Measurements from ENCODE around the gene DPH2.

The DPH2 gene, protein sequence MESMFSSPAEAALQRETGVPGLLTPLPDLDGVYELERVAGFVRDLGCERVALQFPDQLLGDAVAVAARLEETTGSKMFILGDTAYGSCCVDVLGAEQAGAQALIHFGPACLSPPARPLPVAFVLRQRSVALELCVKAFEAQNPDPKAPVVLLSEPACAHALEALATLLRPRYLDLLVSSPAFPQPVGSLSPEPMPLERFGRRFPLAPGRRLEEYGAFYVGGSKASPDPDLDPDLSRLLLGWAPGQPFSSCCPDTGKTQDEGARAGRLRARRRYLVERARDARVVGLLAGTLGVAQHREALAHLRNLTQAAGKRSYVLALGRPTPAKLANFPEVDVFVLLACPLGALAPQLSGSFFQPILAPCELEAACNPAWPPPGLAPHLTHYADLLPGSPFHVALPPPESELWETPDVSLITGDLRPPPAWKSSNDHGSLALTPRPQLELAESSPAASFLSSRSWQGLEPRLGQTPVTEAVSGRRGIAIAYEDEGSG
- total RNA-seq, result 22.5 reads per million, percentile 49 among the genes with 10 or more reads in this experiment

DNA sequence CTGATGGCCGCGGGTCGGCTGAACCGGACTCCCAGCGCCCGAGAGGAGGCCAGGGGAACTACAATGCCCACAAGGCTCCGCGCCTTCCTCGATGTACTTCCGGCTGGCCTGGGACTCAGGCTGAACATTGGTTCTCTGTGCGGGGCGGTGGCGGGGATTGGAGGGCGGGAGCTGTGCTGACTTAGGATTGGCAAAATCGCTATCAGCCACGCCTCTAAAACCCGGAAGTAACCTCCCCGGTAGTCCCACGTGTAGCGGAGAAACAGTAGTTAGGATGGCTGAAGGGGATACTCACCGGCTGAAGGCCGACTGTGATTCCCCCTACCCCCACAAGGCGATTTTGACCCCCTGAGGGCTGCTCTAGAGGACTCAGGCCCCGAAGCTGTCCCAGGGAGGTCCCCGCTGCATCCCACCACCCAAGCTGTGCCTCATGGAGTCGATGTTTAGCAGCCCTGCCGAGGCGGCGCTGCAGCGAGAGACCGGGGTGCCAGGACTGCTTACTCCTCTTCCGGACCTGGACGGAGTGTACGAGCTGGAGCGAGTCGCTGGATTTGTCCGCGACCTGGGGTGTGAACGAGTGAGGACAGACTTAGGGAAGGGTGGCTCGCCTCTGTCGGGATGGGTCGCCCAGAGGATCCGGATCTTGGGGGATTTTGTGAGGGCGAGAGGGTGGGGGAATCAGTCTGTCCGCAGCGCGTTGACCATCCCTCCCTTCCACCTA lies at the start of gene DPH2:
DPH2 (plus strand) TSS at position 265 of the 721 bp plus-strand sequence; CDS start at position 431, 166 bp downstream.
- DNase-seq, result peak; percentile 94

DNA sequence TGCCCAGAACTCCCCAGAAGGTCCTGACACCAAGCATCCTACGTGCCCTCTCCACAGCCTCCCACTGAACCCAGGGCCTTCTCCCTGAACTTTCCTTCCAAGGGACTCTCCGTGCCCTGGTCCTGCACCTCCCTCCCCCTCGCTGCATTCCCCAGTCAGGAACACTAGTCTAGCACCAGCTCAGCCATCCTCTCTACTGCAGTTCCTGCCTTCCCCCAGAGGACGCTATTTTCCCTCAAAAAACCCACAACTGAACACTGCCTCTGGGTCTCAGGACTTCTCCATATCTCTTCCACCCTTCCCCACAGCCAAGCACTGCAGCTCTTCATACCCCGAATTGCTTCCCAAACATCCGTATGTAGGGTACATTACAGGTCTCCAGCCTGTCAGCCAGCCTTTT lies 48.8 kb upstream of the DPH2 start:
- DNase-seq, result no peak

DNA sequence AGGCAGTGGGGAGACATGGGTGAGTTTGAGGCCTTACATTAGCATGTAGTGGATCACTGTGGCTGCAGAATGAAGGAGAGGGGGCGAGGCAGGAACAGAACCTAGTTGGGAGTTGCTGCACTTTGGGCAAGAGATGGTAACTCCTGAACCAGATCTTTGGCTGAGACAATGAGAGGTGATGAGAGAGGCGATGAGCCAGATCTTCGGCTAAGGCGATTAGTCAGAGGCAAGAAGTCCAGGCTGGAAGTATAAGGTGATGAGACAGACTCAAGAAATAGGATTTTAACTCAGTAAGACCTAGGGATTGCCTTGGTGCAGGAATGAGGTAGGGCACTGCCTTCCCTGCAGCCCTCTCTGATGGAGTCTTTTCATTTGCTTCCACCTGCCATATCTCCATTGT lies 45.3 kb upstream of the DPH2 start:
- DNase-seq, result no peak

DNA sequence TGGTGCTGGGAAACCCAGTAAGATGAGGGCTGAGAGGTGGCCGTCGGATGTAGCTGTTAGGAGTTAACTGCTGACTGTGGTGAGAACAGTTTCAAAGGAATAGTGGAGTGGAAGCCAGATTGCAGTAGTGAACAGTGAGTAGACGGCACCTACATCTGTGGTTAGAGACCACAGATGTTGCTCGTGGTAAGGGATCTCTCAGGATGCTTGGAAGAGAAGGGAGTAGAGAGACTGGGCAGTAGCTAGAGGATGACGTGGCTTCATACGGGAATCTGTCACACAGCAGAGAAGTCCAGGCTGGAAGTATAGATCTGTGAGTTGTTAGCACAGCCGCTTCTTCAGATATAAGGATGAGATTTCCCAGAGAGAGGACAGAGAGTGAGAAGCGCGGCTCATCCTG lies 44.0 kb upstream of the DPH2 start:
- DNase-seq, result no peak

DNA sequence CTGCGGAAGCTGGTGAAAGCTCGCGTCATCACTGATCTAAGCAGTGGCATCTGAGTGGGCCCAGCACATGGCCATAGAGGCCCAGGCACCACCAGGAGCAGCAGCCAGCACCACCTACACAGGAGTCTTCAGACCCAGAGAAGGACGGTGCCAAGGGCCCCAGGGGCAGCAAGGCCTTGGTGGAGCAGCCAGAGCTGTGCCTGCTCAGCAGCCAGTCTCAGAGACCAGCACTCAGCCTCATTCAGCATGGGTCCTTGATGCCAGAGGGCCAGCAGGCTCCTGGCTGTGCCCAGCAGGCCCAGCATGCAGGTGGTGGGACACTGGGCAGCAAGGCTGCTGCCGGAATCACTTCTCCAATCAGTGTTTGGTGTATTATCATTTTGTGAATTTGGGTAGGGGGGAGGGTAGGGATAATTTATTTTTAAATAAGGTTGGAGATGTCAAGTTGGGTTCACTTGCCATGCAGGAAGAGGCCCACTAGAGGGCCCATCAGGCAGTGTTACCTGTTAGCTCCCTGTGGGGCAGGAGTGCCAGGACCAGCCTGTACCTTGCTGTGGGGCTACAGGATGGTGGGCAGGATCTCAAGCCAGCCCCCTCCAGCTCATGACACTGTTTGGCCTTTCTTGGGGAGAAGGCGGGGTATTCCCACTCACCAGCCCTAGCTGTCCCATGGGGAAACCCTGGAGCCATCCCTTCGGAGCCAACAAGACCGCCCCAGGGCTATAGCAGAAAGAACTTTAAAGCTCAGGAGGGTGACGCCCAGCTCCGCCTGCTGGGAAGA lies 39.5 kb upstream of the DPH2 start:
- no peak for DNase-seq

DNA sequence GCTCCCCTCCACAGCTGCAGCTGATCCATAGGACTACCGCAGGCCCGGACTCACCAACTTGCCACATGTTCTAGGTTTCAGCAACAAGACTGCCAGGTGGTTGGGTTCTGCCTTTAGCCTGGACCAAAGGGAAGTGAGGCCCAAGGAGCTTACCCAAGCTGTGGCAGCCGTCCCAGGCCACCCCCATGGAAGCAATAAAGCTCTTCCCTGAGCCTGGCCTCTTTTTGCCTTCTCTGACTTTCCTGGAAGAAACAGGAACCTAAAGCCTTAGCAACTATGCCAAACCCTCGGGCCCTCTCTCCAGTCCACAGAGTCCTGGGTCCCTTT lies 38.9 kb upstream of the DPH2 start:
- no peak for DNase-seq

DNA sequence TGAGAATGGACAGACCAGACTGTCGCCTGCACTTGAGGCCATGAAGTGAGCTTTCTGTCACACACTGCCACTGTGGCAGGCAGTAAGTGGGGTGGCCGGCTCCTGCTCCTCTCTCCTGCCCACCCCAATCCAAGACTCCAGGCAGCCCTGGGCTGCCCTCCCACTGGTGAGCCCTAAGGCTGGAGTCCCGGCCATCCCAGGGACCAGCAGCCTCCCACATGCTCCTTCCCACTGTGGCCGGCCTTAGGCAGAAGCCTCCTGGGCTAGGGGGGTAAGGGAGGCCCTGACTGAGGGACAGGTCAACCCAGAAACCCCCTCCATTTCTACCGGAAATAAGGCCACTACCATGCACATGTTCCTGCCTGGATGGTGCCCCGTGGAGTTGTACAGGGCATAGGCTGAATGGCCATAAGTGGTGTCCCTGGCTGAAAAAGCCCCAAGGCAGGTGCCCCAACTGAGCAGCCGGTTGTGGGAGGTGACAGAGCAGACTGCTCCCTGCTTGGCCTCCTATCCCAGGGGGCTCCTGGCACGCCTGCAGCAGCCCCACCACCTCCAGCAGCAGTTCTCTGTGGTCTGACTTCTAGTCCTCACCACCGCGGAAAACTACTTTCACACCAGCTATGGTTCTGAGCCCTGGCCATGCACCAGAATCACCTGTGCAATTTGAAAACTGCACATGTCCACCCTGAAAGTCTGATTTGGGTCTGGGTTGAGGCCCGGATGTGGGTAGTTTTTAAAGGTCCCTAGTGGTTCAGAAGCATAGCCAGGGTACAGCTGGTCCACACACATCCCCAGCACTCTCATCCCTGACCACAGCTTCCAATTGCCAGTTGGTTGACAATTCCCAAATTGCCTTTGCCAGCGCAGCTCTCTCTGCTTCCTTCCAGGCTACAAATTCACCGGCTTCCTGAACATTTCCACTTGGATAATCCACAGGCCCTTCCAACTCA lies 37.8 kb upstream of the DPH2 start:
- DNase-seq, result no peak

DNA sequence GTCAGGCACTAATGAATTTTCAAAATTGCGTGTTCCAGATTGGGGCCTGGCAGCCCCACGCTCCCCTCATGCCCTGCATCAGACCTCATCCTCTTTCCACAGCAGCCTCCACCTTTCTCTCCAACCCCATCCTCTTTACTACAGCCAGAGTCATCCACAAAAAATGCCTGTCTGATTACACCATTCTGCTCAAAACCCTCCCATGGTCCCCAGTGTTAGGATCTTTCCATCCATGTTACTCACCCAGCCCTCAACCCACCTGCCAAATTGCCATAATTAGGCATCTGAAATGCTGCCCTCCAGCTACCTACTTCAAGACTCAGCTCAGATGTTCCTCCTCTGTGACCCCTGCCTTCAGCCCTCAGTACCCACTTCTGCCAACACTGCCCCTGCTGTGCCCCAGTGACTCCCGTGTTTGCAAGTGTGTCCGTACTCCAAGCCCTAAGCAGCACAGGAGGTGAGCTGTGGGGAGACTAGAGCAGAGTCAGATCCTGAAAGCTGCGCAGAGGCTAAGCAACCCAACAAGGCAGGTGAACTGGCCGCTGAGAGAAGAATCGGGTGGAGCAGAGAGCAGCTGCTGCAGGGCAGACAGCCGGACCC lies 36.9 kb upstream of the DPH2 start:
- no peak for DNase-seq

DNA sequence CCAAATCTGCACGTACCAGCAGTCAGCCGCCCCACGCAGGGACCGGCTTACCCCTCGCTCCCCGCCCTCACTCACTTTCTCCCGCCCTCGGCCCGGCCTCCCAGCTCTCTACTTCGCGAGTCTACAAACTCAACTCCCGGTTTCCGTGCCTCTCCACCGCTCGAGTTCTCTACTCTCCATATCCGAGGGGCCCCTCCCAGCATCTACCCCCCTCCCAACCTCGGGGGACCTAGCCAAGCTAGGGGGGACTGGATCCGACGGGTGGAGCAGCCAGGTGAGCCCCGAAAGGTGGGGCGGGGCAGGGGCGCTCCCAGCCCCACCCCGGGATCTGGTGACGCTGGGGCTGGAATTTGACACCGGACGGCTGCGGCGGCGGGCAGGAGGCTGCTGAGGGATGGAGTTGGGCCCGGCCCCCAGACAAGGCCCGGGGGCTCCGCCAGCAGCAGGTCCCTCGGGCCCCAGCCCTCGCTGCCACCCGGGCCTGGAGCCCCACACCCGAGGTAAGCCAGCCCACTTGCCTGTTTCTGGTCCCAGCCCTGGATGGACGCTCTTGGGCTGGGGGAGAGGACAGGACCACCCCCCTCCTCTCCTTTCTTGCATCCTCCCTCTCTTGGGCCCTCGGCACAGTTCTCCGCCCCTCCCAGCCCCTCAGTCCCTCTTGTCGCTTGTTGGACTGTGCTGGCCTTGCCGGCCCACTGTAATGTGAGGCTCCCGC lies 36.3 kb upstream of the DPH2 start, which contains the start of gene ARTN:
ARTN (plus strand) TSS at position 416 of the 715 bp plus-strand sequence. CDS start 1,856 bp downstream, outside the sequence.
- no peak for DNase-seq

DNA sequence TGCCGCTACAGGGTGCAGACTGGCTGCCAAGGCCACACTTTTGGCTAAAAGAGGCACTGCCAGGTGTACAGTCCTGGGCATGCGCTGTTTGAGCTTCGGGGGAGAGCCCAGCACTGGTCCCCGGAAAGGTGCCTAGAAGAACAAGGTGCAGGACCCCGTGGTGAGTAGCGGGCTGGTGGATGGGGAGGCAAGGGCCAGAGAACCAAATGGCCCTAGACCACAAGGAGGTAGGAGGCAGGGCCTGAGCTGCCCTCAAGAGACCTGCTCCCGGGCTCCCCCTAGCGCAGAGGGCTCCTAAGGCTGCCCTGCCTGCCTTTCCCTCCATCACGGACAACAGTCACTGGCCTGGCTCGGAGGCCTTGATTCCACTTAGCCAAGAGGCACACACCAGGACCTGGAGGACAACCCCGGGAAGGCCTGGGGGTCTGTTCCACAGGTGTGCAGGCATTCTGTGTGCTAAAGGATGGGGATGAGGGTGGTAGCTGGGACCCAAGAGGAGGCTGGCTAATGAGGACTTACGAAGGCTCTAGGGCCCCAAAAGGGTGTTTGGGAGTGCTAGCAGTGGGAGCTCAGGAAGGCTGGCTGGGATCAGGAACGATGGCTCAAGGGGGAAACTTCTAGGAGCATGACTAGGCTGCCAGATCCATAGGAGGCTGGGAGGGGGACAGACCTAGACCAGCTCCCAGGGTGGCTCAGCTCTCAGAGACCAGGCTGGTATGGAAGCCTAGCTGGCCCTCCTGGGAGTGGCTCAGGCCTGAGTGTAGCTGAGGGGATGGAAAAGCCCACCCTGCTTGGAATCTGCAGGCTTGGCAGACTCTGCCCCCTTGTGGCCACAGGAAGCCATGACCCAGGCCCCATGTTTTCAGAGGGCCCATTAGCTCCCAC lies 35.5 kb upstream of the DPH2 start:
- DNase-seq, result peak; percentile 35

DNA sequence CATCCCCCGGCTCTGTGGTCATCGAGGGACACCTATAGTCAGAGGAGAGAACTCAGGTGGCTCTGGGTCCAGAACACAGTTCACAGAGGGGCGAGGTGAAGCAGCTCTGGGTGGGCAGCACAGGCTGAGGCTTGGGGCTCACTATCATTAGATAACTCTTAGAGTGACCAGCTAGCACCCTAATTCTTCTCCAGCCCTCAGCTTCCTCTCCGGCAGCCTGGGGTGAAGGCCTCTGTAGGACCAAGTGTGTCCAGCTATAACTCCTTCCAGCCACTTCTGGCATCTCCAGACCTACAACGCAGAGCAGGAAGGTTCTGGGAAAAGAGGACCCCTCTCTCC lies 34.9 kb upstream of the DPH2 start:
- DNase-seq, result no peak

DNA sequence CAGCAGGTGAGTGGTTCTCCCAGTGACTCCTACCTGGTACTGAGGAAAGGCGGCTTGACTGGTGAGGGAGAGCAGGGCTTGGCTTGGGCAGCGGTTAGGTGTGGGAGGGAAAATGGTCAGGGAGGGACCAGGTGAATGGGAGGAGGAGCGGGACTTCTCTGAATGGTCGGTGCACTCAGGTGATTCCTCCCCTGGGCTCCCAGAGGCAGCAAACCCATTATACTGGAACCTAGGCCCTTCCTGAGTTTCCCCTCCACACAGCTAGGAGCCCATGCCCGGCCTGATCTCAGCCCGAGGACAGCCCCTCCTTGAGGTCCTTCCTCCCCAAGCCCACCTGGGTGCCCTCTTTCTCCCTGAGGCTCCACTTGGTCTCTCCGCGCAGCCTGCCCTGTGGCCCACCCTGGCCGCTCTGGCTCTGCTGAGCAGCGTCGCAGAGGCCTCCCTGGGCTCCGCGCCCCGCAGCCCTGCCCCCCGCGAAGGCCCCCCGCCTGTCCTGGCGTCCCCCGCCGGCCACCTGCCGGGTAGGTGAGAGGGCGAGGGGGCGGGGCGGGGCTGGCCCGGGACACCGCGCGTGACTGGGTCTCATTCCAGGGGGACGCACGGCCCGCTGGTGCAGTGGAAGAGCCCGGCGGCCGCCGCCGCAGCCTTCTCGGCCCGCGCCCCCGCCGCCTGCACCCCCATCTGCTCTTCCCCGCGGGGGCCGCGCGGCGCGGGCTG lies 33.9 kb upstream of the DPH2 start:
- DNase-seq, result no peak

DNA sequence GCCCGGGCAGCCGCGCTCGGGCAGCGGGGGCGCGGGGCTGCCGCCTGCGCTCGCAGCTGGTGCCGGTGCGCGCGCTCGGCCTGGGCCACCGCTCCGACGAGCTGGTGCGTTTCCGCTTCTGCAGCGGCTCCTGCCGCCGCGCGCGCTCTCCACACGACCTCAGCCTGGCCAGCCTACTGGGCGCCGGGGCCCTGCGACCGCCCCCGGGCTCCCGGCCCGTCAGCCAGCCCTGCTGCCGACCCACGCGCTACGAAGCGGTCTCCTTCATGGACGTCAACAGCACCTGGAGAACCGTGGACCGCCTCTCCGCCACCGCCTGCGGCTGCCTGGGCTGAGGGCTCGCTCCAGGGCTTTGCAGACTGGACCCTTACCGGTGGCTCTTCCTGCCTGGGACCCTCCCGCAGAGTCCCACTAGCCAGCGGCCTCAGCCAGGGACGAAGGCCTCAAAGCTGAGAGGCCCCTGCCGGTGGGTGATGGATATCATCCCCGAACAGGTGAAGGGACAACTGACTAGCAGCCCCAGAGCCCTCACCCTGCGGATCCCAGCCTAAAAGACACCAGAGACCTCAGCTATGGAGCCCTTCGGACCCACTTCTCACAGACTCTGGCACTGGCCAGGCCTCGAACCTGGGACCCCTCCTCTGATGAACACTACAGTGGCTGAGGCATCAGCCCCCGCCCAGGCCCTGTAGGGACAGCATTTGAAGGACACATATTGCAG lies 33.2 kb upstream of the DPH2 start:
- no peak for DNase-seq

DNA sequence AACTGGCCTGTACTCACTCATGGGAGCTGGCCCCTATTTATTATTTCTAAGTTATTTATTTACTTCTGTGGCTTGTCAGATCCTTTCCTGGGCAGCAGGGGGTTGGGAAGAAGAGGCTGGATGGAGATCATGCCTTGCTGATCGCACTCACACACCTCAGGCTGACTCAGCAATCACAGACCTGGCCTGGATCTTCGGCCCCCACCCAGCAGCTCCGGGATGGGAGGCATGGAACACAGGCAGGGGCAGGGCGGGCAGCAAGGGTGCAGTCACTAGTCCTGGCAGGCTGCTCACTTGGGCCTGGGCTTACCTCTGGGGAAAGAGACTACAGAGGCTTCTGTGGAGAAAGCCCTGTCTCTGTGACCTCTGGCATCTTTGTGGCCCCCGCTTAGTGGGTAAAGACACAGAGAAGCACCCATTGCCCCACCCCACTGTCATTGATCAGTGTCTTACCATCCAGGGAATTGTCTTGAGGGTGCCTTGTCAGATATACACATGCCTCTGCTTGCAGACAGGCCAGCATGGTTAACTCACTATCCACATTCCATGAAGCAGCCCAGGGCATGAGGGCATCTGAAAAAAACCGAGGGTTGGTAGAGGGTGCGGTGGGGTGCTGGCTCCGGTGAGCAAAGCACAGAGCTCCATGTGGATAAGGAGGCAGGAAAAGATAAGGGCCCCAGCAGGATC lies 32.5 kb upstream of the DPH2 start:
- no peak for DNase-seq

DNA sequence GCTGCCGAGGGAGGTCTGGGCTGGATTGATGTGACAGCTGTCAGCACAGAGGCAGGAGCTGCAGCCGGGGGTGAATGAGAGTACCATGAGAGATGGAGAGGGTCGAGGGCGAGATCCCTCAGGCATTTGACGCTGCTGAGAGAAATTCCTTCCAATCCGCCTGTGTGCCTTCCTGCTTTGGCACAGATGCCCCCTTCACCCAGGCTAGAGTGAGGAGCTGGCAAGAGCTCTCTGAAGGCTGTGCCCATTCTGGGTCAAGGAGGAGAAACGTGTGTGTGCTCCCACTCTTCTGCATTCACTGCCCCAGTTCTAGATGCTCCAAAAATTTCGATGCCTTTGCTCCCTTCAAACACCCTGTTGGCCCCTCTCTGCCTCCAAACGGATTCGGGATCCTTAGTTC lies 31.4 kb upstream of the DPH2 start:
- DNase-seq, result no peak

DNA sequence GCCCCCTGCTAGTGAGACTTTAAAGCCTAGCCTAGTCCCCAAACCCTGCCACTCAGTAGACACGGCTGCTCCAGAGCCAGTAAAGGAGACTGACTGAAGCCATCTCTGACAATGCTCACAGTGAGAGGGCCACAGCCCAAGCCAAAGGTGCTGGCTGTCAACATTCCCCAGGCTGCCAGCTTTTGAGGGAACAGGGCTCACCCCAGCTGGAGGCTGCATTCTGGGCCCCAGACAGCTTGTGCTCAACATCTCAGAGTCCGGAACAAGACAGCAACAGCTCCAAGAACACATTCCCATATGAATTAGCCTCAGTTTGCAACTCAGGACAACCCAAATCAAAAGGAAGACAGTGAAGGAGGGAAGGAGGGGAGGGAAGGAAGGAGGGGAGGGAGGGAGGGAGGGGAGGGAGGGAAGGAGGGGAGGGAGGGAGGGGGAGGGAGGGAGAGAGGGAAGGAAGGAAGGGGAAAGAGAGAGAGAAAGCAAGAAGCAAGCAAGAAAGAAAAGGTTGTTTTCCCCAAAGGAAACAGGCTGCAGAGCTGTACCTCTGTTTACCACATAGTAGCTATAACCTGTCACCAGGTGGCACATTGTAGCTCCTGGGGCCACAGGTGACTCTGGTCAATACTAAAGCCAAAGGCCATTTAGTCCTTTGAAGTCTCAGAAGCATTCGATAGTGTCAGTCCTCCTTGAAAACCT lies 30.8 kb upstream of the DPH2 start:
- DNase-seq, result no peak

DNA sequence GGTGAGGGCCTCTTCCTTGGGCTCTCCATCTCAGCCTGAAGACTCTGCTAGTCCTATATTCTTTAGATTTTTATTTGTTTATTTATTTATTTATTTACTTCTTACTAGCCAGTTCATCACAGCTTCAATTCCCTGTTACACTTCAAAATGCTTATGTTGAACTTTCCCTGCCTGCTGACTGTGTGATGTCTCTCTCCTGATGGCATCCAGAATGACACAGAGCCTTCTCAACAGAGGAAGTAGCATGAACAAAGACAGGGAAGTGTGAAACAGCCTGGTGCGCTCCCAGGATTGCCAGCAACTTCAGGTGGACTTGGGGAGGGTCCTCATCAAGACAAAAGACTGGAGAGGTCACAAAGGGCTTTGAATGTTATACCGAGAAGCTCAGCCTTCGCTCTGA lies 27.4 kb upstream of the DPH2 start:
- no peak for DNase-seq
